Measurements from ENCODE around the gene ZMAT5.

Gene ZMAT5

DNA sequence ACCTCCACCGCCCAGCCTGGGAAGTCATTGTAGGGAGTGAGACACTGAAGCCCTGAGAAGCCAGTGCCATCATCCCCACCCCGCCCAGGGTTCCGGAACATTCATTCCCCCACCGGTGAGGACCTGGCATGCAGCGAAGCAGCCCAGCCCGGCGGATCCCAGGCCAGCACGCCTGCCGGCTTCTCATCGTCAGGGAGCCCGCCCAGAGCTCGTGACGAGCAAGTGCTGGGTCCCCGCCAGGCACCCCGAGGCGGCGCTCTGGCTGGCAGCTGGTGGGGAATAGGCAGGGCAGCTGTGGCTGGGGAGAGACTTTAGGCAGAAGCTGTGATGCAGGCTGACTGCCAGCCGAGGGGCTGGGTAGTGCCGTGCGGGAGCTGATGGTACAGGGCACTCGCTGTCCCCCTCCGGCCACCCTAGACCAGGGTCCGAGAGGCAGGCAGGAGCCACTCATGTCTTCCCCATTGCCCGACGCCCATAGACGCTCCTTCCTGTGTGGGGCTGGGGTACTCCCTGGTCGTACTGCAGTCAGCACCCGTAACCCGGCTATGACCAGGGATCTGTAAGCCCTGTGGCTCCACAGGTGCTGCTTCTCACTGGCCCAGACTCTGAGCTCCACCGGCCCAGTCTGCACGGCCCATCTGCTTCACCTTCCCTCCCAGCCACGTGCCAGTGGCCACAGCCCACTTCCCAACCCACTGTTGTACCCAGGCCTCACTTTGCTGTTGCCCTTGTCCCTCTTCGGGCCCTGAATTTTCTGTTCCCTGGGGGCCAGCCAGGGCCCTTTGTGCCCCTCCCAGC lies 71.5 kb downstream of the ZMAT5 start:
- H3K4me3 ChIP-seq (ENCODE audit: low read depth, low read length): no peak overlapping the region
- peaks cover 5% of the 10 kb centered on the region; the same call in 1 of the 2 replicates for H3K36me3 ChIP-seq (ENCODE audit: control insufficient read depth, insufficient read depth, low read length)
- peaks cover 30% of the 10 kb centered on the region for H3K4me1 ChIP-seq (ENCODE audit: control insufficient read depth, insufficient read depth, low read length)
- H3K27ac ChIP-seq (ENCODE audit: low read depth, low read length): no peak overlapping the region
- no peaks in the 10 kb centered on the region for H3K27me3 ChIP-seq (ENCODE audit: control insufficient read depth, insufficient read depth, low read length)
- H3K9ac ChIP-seq (ENCODE audit: low read depth, low read length): no peak overlapping the region
- no peaks in the 10 kb centered on the region for H3K9me3 ChIP-seq (ENCODE audit: control insufficient read depth, insufficient read depth, low read length)

DNA sequence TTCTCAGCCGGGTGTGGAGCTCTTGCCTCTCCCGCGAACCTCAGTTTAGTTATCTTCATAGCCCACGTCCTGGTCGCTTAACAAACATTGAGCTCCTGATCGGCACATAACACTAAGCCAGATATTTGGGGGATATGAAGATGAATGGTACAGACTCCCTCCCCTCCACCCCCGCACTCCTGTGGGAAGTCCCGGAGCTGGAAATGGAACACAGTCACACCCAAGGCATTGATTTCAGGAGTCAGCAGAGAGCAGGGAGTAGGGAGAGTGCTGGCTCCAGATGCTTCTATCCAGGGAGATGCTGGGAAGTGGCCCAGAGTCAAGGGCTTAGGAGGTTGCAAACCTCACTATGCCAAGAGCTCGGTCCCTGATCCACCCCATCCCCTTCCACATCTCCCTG lies 73.1 kb downstream of the ZMAT5 start:
- Histone ChIP-seq H3K36me3 (ENCODE audit: control insufficient read depth, insufficient read depth, low read length) (peaks cover 5% of the 10 kb centered on the region; the same call in 1 of the 2 replicates), H3K27me3 (ENCODE audit: control insufficient read depth, insufficient read depth, low read length) (no peaks in the 10 kb centered on the region), H3K4me3 (ENCODE audit: low read depth, low read length) (no peak overlapping the region), H3K27ac (ENCODE audit: low read depth, low read length) (no peak overlapping the region), H3K4me1 (ENCODE audit: control insufficient read depth, insufficient read depth, low read length) (peaks cover 41% of the 10 kb centered on the region), H3K9me3 (ENCODE audit: control insufficient read depth, insufficient read depth, low read length) (no peaks in the 10 kb centered on the region), H3K9ac (ENCODE audit: low read depth, low read length) (no peak overlapping the region)

DNA sequence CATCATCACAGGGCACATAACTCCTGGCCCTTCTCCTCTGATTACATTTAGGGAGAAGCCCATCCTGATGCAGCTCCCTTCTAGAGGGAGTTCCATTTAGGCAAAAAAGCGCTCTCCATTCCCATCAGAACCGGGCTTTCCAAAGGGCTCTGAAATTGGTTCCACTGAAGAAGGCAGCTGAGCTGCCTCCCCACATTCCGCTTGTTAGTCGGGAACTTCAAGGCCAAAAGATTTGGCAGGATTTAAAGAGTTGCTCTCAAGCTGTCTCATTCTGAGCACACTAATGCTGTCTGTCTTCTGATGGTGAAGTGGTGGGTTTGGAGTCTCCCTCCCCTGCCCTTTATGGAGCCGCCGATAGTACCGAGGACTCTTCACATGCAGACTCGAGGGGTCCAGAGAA lies 73.6 kb downstream of the ZMAT5 start:
- peaks cover 5% of the 10 kb centered on the region; the same call in 1 of the 2 replicates for H3K36me3 ChIP-seq (ENCODE audit: control insufficient read depth, insufficient read depth, low read length)
- H3K4me1 ChIP-seq (ENCODE audit: control insufficient read depth, insufficient read depth, low read length): peaks cover 44% of the 10 kb centered on the region
- no peak overlapping the region for H3K4me3 ChIP-seq (ENCODE audit: low read depth, low read length)
- H3K9ac ChIP-seq (ENCODE audit: low read depth, low read length): no peak overlapping the region
- H3K27ac ChIP-seq (ENCODE audit: low read depth, low read length): no peak overlapping the region
- no peaks in the 10 kb centered on the region for H3K9me3 ChIP-seq (ENCODE audit: control insufficient read depth, insufficient read depth, low read length)
- H3K27me3 ChIP-seq (ENCODE audit: control insufficient read depth, insufficient read depth, low read length): no peaks in the 10 kb centered on the region

DNA sequence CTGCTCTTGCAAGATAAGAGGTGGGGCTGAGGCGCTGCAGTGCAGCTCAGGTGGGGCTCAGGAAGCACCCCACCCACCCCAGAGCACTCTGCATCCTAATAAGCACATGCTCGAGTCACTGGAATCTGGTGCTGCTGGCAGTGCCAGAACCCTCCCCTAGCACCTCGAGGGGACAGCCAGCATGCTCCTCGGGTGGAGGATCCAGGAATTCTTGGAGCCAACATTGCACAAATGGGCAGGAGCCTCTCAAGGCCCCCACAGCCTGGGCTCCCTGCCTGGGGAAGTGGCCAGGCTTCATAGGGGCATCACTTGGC lies 74.5 kb downstream of the ZMAT5 start:
- no peaks in the 10 kb centered on the region for H3K9me3 ChIP-seq (ENCODE audit: control insufficient read depth, insufficient read depth, low read length)
- H3K27me3 ChIP-seq (ENCODE audit: control insufficient read depth, insufficient read depth, low read length): no peaks in the 10 kb centered on the region
- peaks cover 47% of the 10 kb centered on the region for H3K4me1 ChIP-seq (ENCODE audit: control insufficient read depth, insufficient read depth, low read length)
- peaks cover 7% of the 10 kb centered on the region; the same call in 1 of the 2 replicates for H3K36me3 ChIP-seq (ENCODE audit: control insufficient read depth, insufficient read depth, low read length)
- H3K4me3 ChIP-seq (ENCODE audit: low read depth, low read length): no peak overlapping the region
- peak overlapping the region; percentile 45 for H3K27ac ChIP-seq (ENCODE audit: low read depth, low read length)
- H3K9ac ChIP-seq (ENCODE audit: low read depth, low read length): no peak overlapping the region

DNA sequence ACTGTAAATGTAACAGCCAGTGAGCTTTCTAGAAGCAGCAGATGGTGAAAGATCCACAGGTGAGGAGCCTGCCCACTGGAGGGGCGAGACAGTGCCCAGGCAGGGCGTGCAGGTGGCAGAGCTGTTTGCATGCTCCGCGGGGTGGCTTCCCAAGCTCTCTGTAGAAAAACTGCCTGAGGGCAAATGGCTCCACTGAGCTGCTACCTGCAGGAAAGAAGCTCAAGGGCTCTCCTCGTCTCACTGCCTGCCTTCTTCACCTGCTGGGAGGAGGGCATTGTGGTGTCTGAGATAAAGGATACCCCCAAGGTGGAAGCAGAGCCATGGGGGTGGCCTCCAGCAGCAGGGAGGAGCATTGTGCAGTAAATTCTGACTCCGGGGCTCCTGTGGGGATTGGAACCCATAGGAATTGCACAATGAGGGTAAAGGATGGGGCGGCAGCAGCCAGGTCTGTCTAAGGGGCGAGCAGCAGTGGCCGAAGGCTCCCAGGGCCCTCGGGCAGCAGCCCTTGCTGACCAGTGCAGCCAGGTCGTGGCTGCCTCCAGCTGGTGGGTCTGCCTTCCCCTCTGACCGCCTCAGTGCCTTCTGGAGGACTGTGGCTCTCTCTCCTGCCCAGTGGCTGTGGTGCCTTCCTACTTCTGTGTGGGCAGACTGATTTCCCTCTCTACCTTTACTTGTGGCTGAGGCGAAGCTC lies 75.0 kb downstream of the ZMAT5 start:
- Histone ChIP-seq H3K9me3 (ENCODE audit: control insufficient read depth, insufficient read depth, low read length) (no peaks in the 10 kb centered on the region), H3K27me3 (ENCODE audit: control insufficient read depth, insufficient read depth, low read length) (no peaks in the 10 kb centered on the region), H3K4me3 (ENCODE audit: low read depth, low read length) (0 out of 2 replicates have a peak overlapping the region, but pooled peaks have one; percentile 3), H3K9ac (ENCODE audit: low read depth, low read length) (no peak overlapping the region), H3K36me3 (ENCODE audit: control insufficient read depth, insufficient read depth, low read length) (peaks cover 12% of the 10 kb centered on the region; the same call in 1 of the 2 replicates), H3K27ac (ENCODE audit: low read depth, low read length) (peak overlapping the region; percentile 45), H3K4me1 (ENCODE audit: control insufficient read depth, insufficient read depth, low read length) (peaks cover 47% of the 10 kb centered on the region)

DNA sequence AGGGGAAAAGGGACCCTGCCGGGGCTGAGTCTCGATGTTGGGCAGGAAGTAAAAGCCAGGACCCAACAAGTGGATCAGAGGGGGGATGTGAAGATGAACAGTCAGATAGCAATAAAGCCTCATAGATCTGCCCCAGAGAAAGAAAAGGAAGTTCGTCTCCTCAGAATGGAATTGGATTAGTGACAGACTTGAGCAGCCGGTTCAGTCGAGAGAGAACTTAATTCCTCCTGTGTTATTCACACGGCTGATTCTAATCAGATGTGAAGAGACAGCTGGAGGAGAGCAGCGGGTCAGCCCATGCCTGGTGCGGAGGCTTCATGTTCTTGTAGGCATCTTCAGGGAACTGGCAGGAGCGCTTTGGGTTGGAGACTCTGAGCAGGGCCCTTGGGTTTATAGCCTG lies 76.3 kb downstream of the ZMAT5 start:
- Histone ChIP-seq H3K9me3 (ENCODE audit: control insufficient read depth, insufficient read depth, low read length) (no peaks in the 10 kb centered on the region), H3K4me1 (ENCODE audit: control insufficient read depth, insufficient read depth, low read length) (peaks cover 47% of the 10 kb centered on the region), H3K27me3 (ENCODE audit: control insufficient read depth, insufficient read depth, low read length) (no peaks in the 10 kb centered on the region), H3K36me3 (ENCODE audit: control insufficient read depth, insufficient read depth, low read length) (peaks cover 11% of the 10 kb centered on the region; the same call in 1 of the 2 replicates), H3K4me3 (ENCODE audit: low read depth, low read length) (no peak overlapping the region), H3K27ac (ENCODE audit: low read depth, low read length) (no peak overlapping the region), H3K9ac (ENCODE audit: low read depth, low read length) (no peak overlapping the region)

DNA sequence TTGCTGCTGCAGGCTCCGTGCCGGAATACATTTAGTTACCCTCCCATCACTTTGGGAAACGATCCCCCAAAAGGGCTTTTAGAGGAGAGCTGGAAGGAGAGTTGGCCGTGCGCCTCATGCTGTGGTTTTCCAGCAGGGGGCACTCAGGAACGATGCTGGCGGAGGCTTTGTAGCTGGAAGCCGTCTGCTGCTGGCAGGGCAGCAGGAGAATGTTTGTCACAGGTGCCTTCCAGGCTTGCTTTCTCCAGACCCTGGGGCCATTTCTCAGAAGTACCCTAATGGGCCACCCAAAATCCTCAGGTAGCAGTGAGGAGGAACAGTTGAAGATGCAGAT lies 77.0 kb downstream of the ZMAT5 start:
- H3K4me1 ChIP-seq (ENCODE audit: control insufficient read depth, insufficient read depth, low read length): peaks cover 47% of the 10 kb centered on the region
- peak overlapping the region; percentile 6 for H3K27ac ChIP-seq (ENCODE audit: low read depth, low read length)
- no peaks in the 10 kb centered on the region for H3K9me3 ChIP-seq (ENCODE audit: control insufficient read depth, insufficient read depth, low read length)
- no peaks in the 10 kb centered on the region for H3K27me3 ChIP-seq (ENCODE audit: control insufficient read depth, insufficient read depth, low read length)
- H3K4me3 ChIP-seq (ENCODE audit: low read depth, low read length): no peak overlapping the region
- H3K36me3 ChIP-seq (ENCODE audit: control insufficient read depth, insufficient read depth, low read length): peaks cover 10% of the 10 kb centered on the region; the same call in 1 of the 2 replicates
- H3K9ac ChIP-seq (ENCODE audit: low read depth, low read length): no peak overlapping the region

DNA sequence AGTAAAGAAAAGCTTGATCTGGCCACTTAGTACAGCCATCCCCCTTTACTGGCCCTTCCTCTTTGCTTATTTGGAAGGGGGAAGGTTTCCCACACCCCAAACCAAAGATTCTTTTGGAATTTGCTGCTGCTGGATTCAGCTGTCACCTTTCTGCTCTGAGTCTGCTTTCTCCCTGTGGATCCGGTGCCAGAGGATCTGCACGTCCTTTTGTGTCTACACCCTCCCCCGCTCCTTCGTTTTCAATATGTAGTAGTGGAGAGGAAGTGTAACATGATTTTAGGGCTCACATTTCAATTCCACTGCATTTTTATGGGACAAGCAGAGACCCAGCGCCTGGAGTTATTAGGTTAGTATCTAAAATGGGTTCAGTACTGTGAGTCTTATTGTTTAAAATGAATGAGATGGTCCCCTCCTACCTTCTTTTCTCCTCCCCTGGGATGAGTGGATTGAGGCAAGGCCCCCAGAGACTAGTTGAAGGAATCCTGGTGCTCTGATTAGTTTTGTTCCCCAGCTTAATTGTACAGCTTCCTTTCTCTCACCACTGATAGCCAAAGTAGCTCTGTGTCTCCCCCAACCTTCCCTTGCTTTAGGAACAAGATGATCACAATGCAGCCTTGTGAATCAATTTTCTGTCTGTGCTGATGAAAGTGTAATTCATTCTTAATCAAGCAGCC lies 77.5 kb downstream of the ZMAT5 start:
- Histone ChIP-seq H3K9me3 (ENCODE audit: control insufficient read depth, insufficient read depth, low read length) (no peaks in the 10 kb centered on the region), H3K27me3 (ENCODE audit: control insufficient read depth, insufficient read depth, low read length) (no peaks in the 10 kb centered on the region), H3K4me3 (ENCODE audit: low read depth, low read length) (no peak overlapping the region), H3K4me1 (ENCODE audit: control insufficient read depth, insufficient read depth, low read length) (peaks cover 47% of the 10 kb centered on the region), H3K36me3 (ENCODE audit: control insufficient read depth, insufficient read depth, low read length) (peaks cover 15% of the 10 kb centered on the region; the same call in 1 of the 2 replicates), H3K9ac (ENCODE audit: low read depth, low read length) (no peak overlapping the region), H3K27ac (ENCODE audit: low read depth, low read length) (peak overlapping the region; percentile 6)

DNA sequence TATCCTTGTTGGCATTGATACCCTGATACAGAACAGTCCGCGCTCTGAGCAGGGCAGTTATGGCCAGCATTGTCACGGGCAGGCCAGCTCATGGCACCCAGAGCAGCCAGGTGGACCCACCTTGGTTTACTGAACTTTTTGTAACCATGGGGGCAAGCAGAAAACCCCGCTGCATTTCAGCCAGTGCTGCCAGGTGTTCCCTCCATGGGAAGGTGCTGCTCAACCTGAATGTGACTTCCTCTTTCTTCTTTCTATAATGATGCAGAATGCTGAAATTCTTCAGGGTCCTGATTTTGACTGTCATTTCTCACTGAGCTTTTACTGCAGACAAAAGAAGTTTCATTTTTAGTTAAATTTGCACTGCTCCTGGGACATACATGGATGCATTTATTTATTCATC lies 82.6 kb downstream of the ZMAT5 start:
- Histone ChIP-seq H3K9ac (ENCODE audit: low read depth, low read length) (no peak overlapping the region), H3K27ac (ENCODE audit: low read depth, low read length) (no peak overlapping the region), H3K9me3 (ENCODE audit: control insufficient read depth, insufficient read depth, low read length) (no peaks in the 10 kb centered on the region), H3K27me3 (ENCODE audit: control insufficient read depth, insufficient read depth, low read length) (no peaks in the 10 kb centered on the region), H3K36me3 (ENCODE audit: control insufficient read depth, insufficient read depth, low read length) (peaks cover 59% of the 10 kb centered on the region), H3K4me3 (ENCODE audit: low read depth, low read length) (no peak overlapping the region), H3K4me1 (ENCODE audit: control insufficient read depth, insufficient read depth, low read length) (peaks cover 8% of the 10 kb centered on the region)

DNA sequence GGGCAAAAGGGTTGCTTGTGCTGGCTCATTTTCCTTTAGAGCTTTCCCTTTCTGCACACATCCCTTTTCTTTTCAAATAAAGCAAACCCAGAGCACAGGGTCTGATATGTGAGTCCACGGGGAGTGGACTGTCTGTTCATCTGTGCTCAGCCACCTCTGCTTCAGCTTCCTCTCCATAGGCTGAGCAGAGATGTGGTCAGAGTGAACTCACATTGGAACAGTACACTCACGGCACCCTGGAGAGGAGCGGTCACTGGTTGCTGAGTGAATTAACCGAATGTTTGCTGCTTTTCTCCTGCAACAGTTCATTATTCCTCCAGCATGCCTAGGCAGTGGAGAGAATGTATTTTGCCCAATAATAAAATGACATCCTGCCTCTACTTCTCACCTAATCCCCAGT lies 83.3 kb downstream of the ZMAT5 start:
- Histone ChIP-seq H3K9me3 (ENCODE audit: control insufficient read depth, insufficient read depth, low read length) (no peaks in the 10 kb centered on the region), H3K36me3 (ENCODE audit: control insufficient read depth, insufficient read depth, low read length) (peaks cover 66% of the 10 kb centered on the region), H3K27me3 (ENCODE audit: control insufficient read depth, insufficient read depth, low read length) (no peaks in the 10 kb centered on the region), H3K4me1 (ENCODE audit: control insufficient read depth, insufficient read depth, low read length) (peaks cover 4% of the 10 kb centered on the region; the same call in 1 of the 2 replicates), H3K9ac (ENCODE audit: low read depth, low read length) (no peak overlapping the region), H3K27ac (ENCODE audit: low read depth, low read length) (no peak overlapping the region), H3K4me3 (ENCODE audit: low read depth, low read length) (no peak overlapping the region)

All from HUES48 (cell line).